ENCODE data around the gene LINS1.
A peak's percentile ranks its signal among the peaks of the same experiment; 100 is the strongest.

Gene LINS1, protein sequence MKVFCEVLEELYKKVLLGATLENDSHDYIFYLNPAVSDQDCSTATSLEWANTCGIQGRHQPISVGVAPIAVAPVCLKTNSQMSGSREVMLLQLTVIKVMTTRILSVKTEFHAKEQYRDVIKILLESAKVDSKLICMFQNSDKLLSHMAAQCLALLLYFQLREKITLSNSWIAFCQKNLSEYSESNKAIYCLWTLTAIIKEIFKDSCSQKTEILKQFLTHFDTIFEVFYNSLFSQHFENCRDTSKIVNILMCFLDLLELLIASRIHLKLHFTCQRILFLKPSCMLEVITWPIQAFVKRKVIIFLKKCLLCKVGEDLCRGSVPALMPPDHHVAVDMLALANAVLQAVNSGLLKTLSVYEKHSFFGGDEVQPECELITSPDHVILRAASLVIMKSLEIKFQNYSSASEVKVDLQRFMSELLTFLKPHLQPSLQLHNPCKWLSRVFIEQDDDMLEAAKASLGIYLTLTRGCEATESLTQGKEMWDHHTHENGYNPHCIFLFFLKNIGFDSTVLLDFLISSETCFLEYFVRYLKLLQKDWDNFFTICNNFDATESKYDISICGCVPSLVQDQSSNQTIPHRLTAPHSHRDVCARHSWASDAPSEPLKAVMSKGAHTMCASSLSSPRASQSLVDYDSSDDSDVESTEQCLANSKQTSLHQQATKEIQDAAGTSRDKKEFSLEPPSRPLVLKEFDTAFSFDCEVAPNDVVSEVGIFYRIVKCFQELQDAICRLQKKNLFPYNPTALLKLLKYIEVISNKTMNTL

GRCh38 chr15:100602064-100602822 lies at the start of gene LINS1, which contains the start of gene ASB7:
LINS1 (minus strand) TSS chr15:100602184; CDS start chr15:100580842, 21,342 bp downstream.
ASB7 (plus strand) TSS chr15:100602589; CDS start chr15:100612217, 9,628 bp downstream.
- Histone ChIP-seq H2AFZ (ENCODE audit: low read depth, low read length, severe bottlenecking) (peak within 1 kb of the TSS; percentile 86), H3K4me2 (ENCODE audit: low read depth, low read length, poor library complexity, severe bottlenecking) (peak within 1 kb of the TSS; percentile 76), H3K4me3 (ENCODE audit: insufficient read depth, low read length, poor library complexity, severe bottlenecking) (peak within 1 kb of the TSS; percentile 99), H3K36me3 (ENCODE audit: low read length) (no peaks in the 10 kb centered on the region; the same call in 1 of the 2 replicates), H3K9ac (ENCODE audit: low read length) (peak within 1 kb of the TSS; percentile 92), H3F3A (ENCODE audit: insufficient read depth) (no peaks in the 10 kb centered on the region), H3K27ac (ENCODE audit: low read depth, low read length) (peak within 1 kb of the TSS; percentile 54), H3K9me2 (replicated peaks; ENCODE audit: insufficient read depth, low read length) (no peaks in the 10 kb centered on the region), H3K9me3 (ENCODE audit: insufficient read depth, low read length) (no peaks in the 10 kb centered on the region), H3K79me2 (ENCODE audit: insufficient read depth, low read length) (peaks cover 64% of the 10 kb centered on the region), H4K20me1 (ENCODE audit: low read depth, low read length) (no peaks in the 10 kb centered on the region), H3K27me3 (ENCODE audit: low read length) (no peaks in the 10 kb centered on the region)
- no peak for TF ChIP-seq CTCF (IDR thresholded peaks at IDR 0.05; ENCODE audit: insufficient read depth, low read length, poor library complexity, severe bottlenecking)
- TF ChIP-seq EZH2phosphoT487 (conservative IDR thresholded peaks at IDR 0.05; ENCODE audit: low read length), result no peak

- Histone ChIP-seq H3K9me3 (ENCODE audit: insufficient read depth, low read length) (no peaks in the 10 kb centered on the region), H3K27me3 (ENCODE audit: low read length) (no peaks in the 10 kb centered on the region), H3K4me2 (ENCODE audit: low read depth, low read length, poor library complexity, severe bottlenecking) (no peak overlapping the region), H3K27ac (ENCODE audit: low read depth, low read length) (no peak overlapping the region), H3K9ac (ENCODE audit: low read length) (no peak overlapping the region), H3K36me3 (ENCODE audit: low read length) (0 out of 2 replicates have a peak, but pooled peaks cover 3% of the 10 kb centered on the region), H3F3A (ENCODE audit: insufficient read depth) (no peaks in the 10 kb centered on the region), H3K9me2 (replicated peaks; ENCODE audit: insufficient read depth, low read length) (no peaks in the 10 kb centered on the region), H2AFZ (ENCODE audit: low read depth, low read length, severe bottlenecking) (no peak overlapping the region), H3K4me3 (ENCODE audit: insufficient read depth, low read length, poor library complexity, severe bottlenecking) (no peak overlapping the region), H4K20me1 (ENCODE audit: low read depth, low read length) (no peaks in the 10 kb centered on the region), H3K79me2 (ENCODE audit: insufficient read depth, low read length) (peaks cover 5% of the 10 kb centered on the region; the same call in 1 of the 2 replicates)
- TF ChIP-seq CTCF (IDR thresholded peaks at IDR 0.05; ENCODE audit: insufficient read depth, low read length, poor library complexity, severe bottlenecking) (no peak), EZH2phosphoT487 (conservative IDR thresholded peaks at IDR 0.05; ENCODE audit: low read length) (no peak)
Observed at GRCh38 chr15:100651253-100651652, 49.3 kb upstream of the LINS1 start.

DNA sequence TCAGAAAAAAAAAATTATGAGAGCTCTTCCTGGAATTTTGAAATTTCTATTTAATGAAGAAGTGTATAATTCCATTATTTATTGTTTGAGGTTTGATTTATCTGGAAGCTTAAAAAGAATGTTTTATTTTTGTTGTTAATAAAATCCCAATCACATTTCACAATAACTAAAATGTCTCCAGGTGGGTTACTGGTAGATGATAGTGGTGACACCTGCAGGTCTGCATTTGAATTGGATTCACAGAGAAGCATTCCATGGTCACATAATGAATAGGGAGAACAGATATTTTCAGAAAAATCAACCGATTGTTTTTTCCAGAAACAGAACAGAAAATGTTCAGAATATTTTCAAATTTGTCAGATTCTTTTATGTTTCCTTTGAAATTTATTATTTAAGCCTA lies 48.7 kb upstream of the LINS1 start:
- Histone ChIP-seq H3K27me3 (ENCODE audit: low read length) (no peaks in the 10 kb centered on the region), H3K9ac (ENCODE audit: low read length) (no peak overlapping the region), H2AFZ (ENCODE audit: low read depth, low read length, severe bottlenecking) (no peak overlapping the region), H3K9me3 (ENCODE audit: insufficient read depth, low read length) (no peaks in the 10 kb centered on the region), H3K79me2 (ENCODE audit: insufficient read depth, low read length) (peaks cover 9% of the 10 kb centered on the region; the same call in 1 of the 2 replicates), H3K9me2 (replicated peaks; ENCODE audit: insufficient read depth, low read length) (no peaks in the 10 kb centered on the region), H3K27ac (ENCODE audit: low read depth, low read length) (no peak overlapping the region), H3K36me3 (ENCODE audit: low read length) (0 out of 2 replicates have a peak, but pooled peaks cover 3% of the 10 kb centered on the region), H3K4me2 (ENCODE audit: low read depth, low read length, poor library complexity, severe bottlenecking) (no peak overlapping the region), H3F3A (ENCODE audit: insufficient read depth) (no peaks in the 10 kb centered on the region), H4K20me1 (ENCODE audit: low read depth, low read length) (no peaks in the 10 kb centered on the region), H3K4me3 (ENCODE audit: insufficient read depth, low read length, poor library complexity, severe bottlenecking) (no peak overlapping the region)
- no peak for TF ChIP-seq EZH2phosphoT487 (conservative IDR thresholded peaks at IDR 0.05; ENCODE audit: low read length)
- TF ChIP-seq CTCF (IDR thresholded peaks at IDR 0.05; ENCODE audit: insufficient read depth, low read length, poor library complexity, severe bottlenecking), result no peak

Data from SU-DHL-6 (cell line).